GM19023 (cell line): ENCODE measurements around the gene ARGLU1.

Experiments used
- ATAC-seq: cut with Tn5 transposase; IDR thresholded peaks from one replicate; pipeline ENCODE4 v1.9.1; 2021; ENCODE audit warnings: mild to moderate bottlenecking, moderate library complexity; ENCODE audit not compliant: unreplicated experiment

ARGLU1 gene

DNA sequence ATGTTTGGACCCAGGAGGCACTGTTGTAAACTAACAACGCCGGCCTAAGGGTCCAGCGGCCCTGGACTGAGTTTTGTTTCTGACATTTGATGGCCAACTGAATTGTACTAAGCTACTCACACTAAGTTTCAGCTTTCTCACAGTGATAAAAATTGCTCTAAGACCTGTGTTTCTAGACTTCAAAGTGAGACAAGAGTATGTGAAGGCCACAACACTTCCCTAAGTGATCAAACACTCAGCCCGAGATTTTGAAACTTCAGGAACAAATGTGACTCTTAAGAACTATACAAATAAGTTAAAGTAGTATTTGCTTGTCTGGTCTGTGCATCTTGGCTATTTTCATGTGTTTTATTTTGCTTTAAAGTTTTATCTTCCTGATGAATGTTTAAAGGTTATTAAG, 62.6 kb downstream of the ARGLU1 start:
- no peak for ATAC-seq

- ATAC-seq: no peak
These were observed 64.0 kb downstream of the ARGLU1 start for GRCh38 chr13:106503730-106504453.

- no peak for ATAC-seq
These were observed 64.7 kb downstream of the ARGLU1 start for GRCh38 chr13:106503272-106503671.

DNA sequence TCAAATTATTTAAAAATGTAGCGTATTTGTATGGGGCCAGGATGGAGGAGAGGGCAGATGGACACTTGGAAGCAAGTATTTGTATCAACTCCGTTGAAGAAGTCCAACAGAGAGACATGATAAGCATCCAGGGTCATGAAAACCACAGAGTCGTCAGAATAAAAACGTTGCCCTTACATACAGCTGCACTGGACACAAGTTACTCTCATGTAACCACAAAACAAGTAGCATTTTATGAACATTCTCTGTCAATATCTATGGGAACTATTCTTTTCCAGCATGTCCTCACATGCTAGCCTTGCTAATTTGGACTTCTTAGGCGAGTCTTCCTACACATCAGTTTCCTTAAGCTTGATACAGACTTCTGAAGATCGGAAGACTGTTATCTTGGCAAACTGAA, 67.5 kb downstream of the ARGLU1 start:
- no peak for ATAC-seq

DNA sequence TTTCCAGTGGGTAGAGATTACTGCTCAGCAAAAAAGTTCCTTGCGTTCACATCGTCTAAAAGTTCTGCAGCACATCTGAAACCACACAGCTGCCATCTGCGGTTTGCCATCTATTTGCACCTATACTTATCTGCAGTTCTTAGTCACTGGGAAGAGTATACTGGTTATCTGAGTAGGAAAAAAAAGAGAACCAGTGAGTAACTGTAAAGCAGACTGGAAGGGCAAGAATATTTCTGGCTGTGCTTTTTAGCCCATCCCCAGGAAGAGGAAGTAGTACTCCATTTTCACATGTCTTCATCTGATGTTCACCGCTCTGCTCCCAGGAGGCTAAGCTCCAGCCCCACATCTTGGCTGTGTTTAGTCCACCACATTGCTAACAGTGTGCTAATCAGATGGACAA, 68.0 kb downstream of the ARGLU1 start:
- ATAC-seq: peak; percentile 61

- ATAC-seq: no peak
These were observed 68.8 kb downstream of the ARGLU1 start for GRCh38 chr13:106499113-106499512.

- ATAC-seq: no peak
These were observed 69.4 kb downstream of the ARGLU1 start for GRCh38 chr13:106498571-106498970.

GRCh38 chr13:106498158-106498557, 69.8 kb downstream of the ARGLU1 start:
- no peak for ATAC-seq

GRCh38 chr13:106497079-106497478, 70.9 kb downstream of the ARGLU1 start:
- ATAC-seq: no peak

DNA sequence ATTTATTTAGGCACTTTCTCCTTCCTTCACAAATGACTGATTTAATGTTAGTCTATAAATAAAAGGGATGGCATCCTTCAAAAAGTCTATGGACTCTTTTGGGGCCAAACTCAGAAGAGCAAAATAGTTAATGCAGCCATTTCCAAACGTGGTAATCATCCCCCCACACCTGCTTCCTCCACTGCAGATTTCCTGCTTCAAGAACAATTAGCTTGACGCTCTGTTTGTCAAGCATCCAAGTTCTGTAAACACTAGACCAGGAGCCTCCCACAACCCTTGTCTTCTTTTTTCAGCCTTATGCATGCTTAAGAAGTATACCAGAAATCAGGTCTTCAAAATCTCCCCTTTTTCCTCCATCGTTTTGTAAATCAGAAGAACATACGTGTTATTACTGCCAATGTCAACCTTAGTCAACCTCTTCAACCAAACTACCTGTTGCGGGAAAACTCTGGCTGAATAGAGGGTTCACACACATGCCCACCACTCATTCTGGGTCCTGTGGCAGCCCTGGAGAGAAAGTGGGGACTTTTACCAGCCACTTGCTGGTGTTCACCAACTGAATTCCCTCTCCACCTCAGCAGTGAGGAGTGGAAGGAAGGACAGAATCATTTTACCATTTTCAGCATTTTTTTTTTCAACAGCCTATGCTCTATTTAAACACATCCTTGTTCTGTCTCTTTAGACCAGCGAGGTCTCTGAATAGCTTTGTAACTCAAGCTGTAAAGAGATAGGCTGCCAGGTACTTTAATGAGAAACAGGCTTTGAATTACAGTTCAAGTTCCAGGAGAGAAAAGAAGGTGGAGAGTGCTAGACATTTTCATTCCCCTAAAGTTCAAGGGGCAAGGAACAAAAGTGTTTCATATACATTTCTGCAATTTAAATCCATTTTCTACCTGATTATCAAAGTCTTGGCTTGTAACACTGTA, 71.6 kb downstream of the ARGLU1 start:
- ATAC-seq: no peak

DNA sequence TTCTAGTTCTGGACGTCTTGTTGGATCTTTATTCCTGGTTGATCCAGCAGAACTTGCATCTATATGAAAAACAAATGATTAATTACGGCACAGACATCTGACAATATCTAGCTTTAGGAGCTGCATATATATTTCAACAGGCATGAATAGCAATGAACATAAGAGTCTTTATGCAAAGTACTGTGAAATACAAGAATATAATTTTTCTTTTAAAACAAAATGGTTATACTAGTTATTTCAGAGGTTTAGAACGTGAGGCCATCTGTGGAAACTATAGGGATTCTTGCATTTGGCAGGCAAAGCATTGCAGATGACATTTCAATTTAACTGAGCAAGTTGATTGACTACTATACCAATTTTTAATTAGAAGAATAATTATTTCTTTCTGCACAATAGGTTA, 73.0 kb downstream of the ARGLU1 start:
- no peak for ATAC-seq

DNA sequence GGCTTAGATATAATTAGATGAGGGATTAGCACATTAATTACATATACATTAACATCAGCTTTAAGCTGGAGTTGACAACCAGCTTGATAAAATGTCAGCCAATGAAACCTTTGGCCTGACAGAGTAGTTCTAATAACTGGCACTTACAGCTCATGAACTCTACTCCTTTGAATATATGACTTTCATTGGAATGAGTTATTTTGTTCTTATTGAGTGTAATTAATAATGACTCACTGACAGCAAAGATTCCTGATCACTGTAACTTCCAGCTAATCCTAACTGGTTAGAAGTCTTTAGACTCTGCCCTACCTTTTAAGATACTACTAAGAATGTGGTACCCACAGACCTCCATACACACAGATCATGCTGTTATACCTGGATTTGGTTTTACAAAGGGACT, 73.4 kb downstream of the ARGLU1 start:
- ATAC-seq: no peak

DNA sequence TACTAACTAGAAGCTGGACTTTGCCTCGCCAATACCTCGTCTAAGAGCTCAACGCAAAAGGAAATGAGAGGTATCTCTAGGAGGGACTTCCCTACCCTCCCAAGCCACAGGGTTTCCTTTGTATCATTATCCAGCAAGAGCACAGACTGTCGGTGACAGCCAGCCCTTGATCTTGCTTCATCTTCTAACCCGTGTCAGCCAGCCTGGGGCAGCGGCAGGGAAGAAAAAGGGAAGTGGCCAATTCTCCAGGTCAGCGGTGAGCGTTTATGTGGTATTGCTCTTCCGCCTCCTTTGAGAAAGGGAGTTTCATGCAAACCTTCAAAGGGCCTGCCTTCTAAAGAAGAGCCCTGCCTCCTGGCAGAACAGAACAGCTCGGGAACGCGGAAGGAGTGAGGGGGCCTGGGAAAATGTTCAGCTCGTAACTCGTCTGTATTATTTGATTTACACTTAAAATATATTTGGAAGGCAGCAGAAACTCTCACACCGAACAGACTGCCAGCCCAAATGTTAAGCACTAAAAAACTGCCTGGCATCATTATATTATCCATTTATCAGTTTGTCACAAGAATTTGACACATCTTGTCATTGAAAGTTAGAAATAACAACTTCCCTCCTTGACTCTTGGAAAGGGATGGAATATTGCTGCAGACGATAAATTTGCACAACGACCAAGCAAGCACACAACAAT, 74.3 kb downstream of the ARGLU1 start:
- peak; percentile 80 for ATAC-seq

- ATAC-seq: no peak
These were observed 75.1 kb downstream of the ARGLU1 start for GRCh38 chr13:106492588-106493475.

GRCh38 chr13:106491928-106492587, 75.9 kb downstream of the ARGLU1 start:
- no peak for ATAC-seq
